Mesenteric fat pad (tissue), 1 donor: ENCODE results near the gene KCTD1. TPM values are rescaled to one million over a fixed set of nuclear protein-coding genes. Genes with fewer than 3 reads are reported as not detected.

Experiments
- DNase-seq: peaks from one replicate; pipeline ENCODE4 v3.0.0-alpha.2; 2020; ENCODE audit warnings: low spot score
- total RNA-seq: library from RNA; stranded (reverse); fragmentation: NEBNext Ultra II Directional; extraction: Animal tissue kit (Norgen Biotek cat#: 25700); gene quantifications from one replicate; pipeline ENCODE4 v1.2.1, GENCODE V29; 2021
- donor health status: DM: yes; HTN: yes; CAD: no.

KCTD1 gene
- total RNA-seq, 1 donor from 2014 or later: 5.9 TPM

GRCh38 chr18:26482569-26482968 lies 65.8 kb downstream of the KCTD1 start:
- DNase-seq: no peak

GRCh38 chr18:26480897-26481795 lies 67.2 kb downstream of the KCTD1 start:
- no peak for DNase-seq

DNA sequence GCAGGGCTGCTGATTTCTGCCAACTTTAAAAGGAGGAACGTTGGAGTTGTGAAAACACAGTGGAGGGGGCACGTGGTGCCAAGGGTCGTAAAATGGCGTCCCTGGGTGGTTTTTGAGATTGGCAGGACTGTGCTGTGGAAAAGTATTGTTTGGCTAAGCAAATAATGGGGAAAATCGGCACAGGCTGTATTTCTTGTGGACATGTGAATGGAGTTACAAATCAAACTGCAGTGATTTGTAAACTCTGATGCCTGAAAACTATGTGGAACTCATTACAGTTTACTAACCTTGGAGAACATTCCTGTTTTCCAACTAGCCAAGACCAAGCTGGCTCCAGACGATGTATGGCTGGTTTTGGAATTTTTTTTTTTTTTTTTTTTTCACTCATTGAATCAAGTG lies 68.7 kb downstream of the KCTD1 start:
- no peak for DNase-seq

GRCh38 chr18:26479065-26479680 lies 69.2 kb downstream of the KCTD1 start:
- DNase-seq: no peak

- no peak for DNase-seq
Measured at GRCh38 chr18:26477828-26478466, 70.4 kb downstream of the KCTD1 start.

DNA sequence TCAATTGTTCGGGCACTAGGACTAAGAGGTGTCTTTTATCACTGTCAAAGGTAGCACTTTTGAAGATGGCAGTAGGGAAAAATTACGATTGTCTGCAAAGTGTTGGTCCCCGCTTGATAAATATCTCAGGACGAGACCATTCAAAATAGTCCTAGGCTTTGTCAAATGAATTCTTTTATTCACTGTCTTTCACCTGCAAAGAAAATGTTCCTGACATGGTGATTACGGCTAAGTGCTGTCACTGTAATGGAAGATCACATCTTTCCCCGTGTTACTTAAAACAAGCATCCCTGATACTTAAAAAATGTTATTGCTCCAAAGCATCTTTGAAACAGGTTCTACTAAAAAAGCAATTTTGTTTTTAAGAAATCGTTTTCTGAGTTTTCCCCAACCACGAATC lies 71.7 kb downstream of the KCTD1 start:
- DNase-seq: no peak

DNA sequence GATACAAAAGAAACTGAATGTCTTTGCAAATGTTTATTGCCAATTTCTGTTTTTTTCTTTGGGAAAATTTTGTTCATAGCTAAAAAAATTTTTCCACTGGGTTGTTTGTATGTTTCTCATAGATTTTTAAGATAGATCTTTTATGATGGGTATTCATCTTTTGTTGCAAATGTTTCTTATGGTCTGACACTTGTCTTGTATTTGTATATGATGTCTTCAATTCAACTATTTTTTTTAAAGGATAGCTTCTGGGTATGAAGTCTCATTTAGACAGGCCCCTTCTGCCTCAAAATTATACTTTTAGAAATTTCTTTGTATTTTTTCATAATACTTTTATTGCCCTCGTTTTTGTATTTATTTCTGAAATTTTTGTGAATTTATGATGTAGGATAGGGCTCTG lies 73.8 kb downstream of the KCTD1 start:
- DNase-seq: no peak

GRCh38 chr18:26473672-26474071 lies 74.7 kb downstream of the KCTD1 start:
- DNase-seq: no peak

GRCh38 chr18:26471826-26472225 lies 76.5 kb downstream of the KCTD1 start:
- DNase-seq: no peak

- no peak for DNase-seq
Measured at GRCh38 chr18:26471027-26471426, 77.3 kb downstream of the KCTD1 start.

- no peak for DNase-seq
Measured at GRCh38 chr18:26470011-26470637, 78.2 kb downstream of the KCTD1 start.

DNA sequence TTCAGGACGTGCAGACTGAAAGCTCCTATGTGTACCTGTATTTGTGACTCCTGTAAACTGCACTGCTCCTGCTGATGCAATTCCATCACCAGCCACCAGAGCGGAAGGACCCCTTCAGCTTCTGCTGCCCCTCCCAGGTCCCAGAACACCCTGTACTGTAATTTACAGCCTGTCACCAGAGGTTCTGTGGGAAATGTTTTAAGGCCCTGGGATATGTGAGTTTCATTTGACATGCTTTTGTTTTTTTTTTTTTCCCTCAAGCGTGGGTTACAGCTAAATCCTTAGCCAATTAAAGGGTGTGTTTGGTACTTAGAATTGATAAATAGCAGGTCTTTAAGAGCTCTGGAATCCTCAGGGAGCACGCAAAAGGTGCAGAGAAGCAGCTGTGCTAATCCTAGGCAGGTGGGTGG lies 79.4 kb downstream of the KCTD1 start:
- no peak for DNase-seq

- DNase-seq: no peak
Measured at GRCh38 chr18:26466026-26466425, 82.3 kb downstream of the KCTD1 start.

DNA sequence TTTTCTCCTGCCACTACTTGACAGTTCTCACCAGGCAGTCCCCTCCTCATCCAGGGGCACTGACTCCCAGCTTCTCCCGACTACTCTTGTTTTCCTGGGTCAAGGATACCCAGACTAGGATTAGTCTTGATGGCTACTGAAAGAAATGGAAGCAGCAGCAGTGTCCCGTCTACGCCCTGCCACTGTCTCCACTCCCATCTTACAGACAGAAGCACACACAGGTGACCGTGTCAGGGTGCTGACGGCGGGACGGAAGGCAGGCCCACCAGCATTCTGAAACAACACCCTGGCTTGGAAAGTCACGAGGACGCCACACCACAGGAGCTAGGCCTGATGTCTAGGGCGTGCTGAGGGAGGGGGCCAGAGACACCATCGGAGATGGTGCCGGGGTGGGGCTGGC lies 82.9 kb downstream of the KCTD1 start:
- DNase-seq: no peak

- no peak for DNase-seq
Measured at GRCh38 chr18:26464128-26465011, 84.0 kb downstream of the KCTD1 start.

GRCh38 chr18:26462355-26462754 lies 86.0 kb downstream of the KCTD1 start:
- no peak for DNase-seq

GRCh38 chr18:26461405-26461804 lies 86.9 kb downstream of the KCTD1 start:
- DNase-seq: no peak

DNA sequence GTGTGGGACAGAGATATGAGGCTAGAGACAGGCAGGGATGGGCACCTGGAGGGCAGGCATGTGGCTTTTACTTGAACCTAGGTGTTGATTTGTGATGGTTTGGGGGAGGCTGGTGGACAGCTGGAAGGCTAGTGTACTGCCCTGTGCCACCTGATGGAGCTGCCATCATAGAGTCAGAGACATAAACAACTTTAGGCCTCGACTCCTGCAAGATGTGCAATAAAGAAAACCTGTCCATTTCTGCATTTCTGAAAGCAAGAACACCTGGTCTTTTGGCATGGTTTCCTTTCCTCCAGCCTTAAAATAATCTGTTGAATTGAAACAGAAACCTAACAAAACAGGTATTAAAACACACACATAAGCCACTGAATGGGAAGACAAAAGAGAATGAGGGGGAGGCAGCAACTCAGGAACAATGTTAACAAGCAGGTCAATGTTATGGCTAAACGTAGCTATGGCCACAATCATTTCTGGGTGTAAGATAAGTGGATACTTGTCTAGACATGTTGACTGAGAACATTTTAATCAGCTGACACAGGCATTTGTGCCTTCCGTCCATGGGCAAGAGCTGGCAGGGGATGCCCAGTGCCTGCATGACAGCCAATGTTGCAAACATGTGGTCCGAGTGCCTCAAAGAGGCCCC lies 87.8 kb downstream of the KCTD1 start:
- no peak for DNase-seq

DNA sequence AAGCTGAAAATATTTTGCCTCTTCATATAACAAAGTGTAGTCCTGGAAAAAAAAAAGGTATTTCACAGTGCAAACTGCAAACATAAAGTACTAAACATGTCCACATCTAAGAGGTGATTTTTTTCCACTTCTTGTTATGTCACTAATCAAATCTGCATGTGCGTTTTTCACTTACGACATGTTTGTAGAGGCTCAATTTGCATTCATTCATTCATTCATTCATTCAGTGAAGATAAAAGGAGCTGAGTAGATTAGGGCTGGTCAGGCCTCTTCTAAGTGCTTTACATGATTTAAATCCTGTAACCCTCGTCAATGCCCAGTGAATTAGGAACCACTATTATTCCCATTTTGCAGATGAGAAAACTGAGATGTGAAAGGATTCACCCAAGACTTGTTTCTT lies 88.5 kb downstream of the KCTD1 start:
- DNase-seq: no peak

DNA sequence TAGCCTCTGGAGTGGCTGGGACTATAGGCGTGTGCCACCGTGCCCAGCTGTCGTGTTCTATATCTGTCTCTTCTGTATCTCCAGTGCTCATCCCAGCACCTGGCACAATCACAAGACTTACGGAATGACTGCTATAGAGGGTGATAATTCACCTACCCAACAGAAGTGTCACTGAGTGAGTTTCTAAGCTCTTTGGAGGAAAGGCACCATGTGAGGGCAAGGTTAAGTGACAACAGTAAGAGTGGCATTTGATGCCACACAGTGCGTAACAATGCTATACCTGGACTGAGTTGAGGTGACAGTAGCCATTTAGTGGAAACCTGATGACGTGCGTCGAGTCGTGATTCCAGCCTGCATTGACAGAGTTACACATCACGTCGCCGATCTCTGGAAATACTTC lies 89.0 kb downstream of the KCTD1 start:
- no peak for DNase-seq
